GM10266 (cell line): ENCODE measurements around the gene AOAH.

Source experiments
- DNase-seq: peaks from one replicate; pipeline ENCODE4 v3.0.0; 2012; ENCODE audit errors: extremely low spot score
- CTCF ChIP-seq: IDR thresholded peaks from 2 replicates; pipeline ENCODE4 v1.5.1; 2012; ENCODE audit warnings: mild to moderate bottlenecking, low read depth; ENCODE audit not compliant: control insufficient read depth, insufficient read depth; ENCODE audit errors: missing control alignments

The AOAH gene

GRCh38 chr7:36623247-36623646 is 101.0 kb downstream of the AOAH start:
- no peak for DNase-seq
- TF ChIP-seq CTCF, result no peak

GRCh38 chr7:36621396-36621795 is 102.9 kb downstream of the AOAH start:
- no peak for DNase-seq
- no peak for TF ChIP-seq CTCF

- DNase-seq, result no peak
- TF ChIP-seq CTCF, result no peak
Observed at GRCh38 chr7:36620166-36620708, 104.1 kb downstream of the AOAH start.

GRCh38 chr7:36617408-36617807 is 106.9 kb downstream of the AOAH start:
- no peak for TF ChIP-seq CTCF
- no peak for DNase-seq

- DNase-seq, result no peak
- no peak for TF ChIP-seq CTCF
Observed at GRCh38 chr7:36615852-36616540, 108.3 kb downstream of the AOAH start.

GRCh38 chr7:36614959-36615358 is 109.3 kb downstream of the AOAH start:
- TF ChIP-seq CTCF, result no peak
- DNase-seq, result no peak

GRCh38 chr7:36613031-36613614 is 111.2 kb downstream of the AOAH start:
- TF ChIP-seq CTCF, result no peak
- DNase-seq, result no peak
